Transverse colon (tissue), 3 donors: ENCODE data around the gene GABRG3.

Source experiments
- CTCF ChIP-seq, 5 experiments: fragments of 200-600 bp in 3 of 5; fragments of 450-650 bp in 2 of 5; sonication (generic) in 3 of 5; IDR thresholded peaks; 1 replicate in 2 of 5; 2 replicates in 3 of 5; pipeline ENCODE4 v1.5.1; 2016 to 2017; ENCODE audit warnings: antibody characterized with exemption in 5 of 5, inconsistent platforms in 3 of 5, mild to moderate bottlenecking in 2 of 5, moderate library complexity in 1 of 5
- EP300 ChIP-seq: sonication (generic); formaldehyde crosslinking; IDR thresholded peaks from one replicate; pipeline ENCODE4 v1.6.1; 2017; ENCODE audit warnings: antibody characterized with exemption, low read depth
- POLR2A ChIP-seq: fragments of 450-650 bp; IDR thresholded peaks from one replicate; pipeline ENCODE4 v1.6.1; 2016; ENCODE audit warnings: antibody characterized with exemption, mild to moderate bottlenecking, moderate library complexity

- TF ChIP-seq CTCF (IDR thresholded peaks at IDR 0.05) = no peak
- no peak for TF ChIP-seq POLR2A
- TF ChIP-seq EP300 = no peak
Observed at GRCh38 chr15:26928051-26928450, 42.9 kb upstream of the GABRG3 start.
